ENCODE data around the gene MUC15.

GRCh38 chr11:26541870-26542269 is 30.2 kb downstream of the MUC15 start:
- TF ChIP-seq FOXM1 (IDR thresholded peaks at IDR 0.05; ENCODE audit: low read depth) (no peak), CTCF (IDR thresholded peaks at IDR 0.05) (no peak), POLR2AphosphoS5 (IDR thresholded peaks at IDR 0.05; ENCODE audit: low read depth, low read length) (no peak), USF2 (IDR thresholded peaks at IDR 0.05; ENCODE audit: borderline replicate concordance, low read depth, low read length) (no peak)

Data from SK-N-SH (cell line).